Activated CD4-positive, alpha-beta T cell treated with anti-CD3 and anti-CD28 coated beads, Interleukin-2, amount 50 U/mL, for 48 hours (primary cell): ENCODE data around the gene SIGLEC10.

Experiments used
- DNase-seq, 2 experiments: peaks; one replicate each; pipeline ENCODE4 v3.0.0-alpha.2; 2020

Gene SIGLEC10

GRCh38 chr19:51394050-51394836 is 23.2 kb downstream of the SIGLEC10 start:
- peak; percentile 94 to 96 for DNase-seq

GRCh38 chr19:51392701-51393100 is 24.7 kb downstream of the SIGLEC10 start:
- no peak for DNase-seq

DNA sequence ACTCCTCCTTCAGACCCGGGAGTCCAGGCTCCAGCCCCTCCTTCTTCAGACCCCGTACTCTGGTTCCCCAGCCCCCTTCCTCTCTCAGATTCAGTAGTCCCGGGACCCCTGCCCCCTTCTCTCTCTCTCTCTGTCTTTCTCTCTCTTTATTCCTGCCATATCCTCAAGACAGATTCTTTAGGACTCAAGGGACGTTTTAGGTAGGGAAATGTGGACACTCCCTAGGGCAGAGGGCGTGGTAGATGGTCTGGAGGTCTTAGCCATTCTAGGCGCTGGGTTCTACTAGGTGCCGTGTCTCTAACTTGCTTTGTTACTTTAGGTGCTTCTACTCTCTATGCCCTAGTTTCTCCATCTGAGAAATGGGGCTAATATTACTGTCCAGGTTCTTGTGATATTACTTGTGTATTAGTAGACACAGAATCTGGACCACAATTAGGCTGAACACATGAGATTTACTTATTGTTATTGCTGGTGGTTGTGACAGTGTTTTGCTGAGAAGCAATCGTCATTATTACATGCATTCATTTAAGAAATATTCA is 26.3 kb downstream of the SIGLEC10 start:
- no peak for DNase-seq

- no peak for DNase-seq
Observed at GRCh38 chr19:51389143-51389542, 28.3 kb downstream of the SIGLEC10 start.

DNA sequence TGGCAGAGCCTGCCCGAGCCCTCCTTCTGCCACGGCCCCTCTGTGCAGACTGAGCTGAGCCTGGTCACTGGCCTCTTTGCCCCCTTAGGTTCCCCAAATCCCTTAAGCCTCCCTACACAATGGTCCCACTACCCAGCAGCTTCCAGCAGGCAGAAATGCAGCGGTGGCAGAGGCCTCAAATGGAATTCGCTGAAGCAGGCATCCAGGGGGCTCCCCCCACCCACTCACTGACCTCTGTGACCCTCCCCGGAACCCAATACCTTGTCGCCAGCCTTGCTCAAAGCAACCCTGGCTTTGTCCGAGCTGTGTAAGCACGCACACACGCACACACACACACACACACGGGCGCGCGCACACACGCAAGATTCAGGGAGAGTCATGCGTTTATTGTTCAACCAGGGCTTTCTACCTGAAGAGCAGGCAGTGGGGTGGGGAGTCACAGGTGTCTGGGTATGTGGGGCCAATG is 29.5 kb downstream of the SIGLEC10 start, which contains the start of gene LIM2:
TSS of gene LIM2 (minus strand) at position 51 of the 466 bp plus-strand sequence. CDS start 531 bp downstream, outside the sequence.
- no peak for DNase-seq

- no peak for DNase-seq
Observed at GRCh38 chr19:51386882-51387520, 30.4 kb downstream of the SIGLEC10 start.

GRCh38 chr19:51382004-51382403 is 35.4 kb downstream of the SIGLEC10 start:
- no peak for DNase-seq

GRCh38 chr19:51380379-51380778 is 37.1 kb downstream of the SIGLEC10 start:
- DNase-seq = no peak

- DNase-seq = no peak
Observed at GRCh38 chr19:51377422-51377821, 40.0 kb downstream of the SIGLEC10 start.

GRCh38 chr19:51375504-51376221 is 41.8 kb downstream of the SIGLEC10 start:
- peak; percentile 68 to 77 for DNase-seq

DNA sequence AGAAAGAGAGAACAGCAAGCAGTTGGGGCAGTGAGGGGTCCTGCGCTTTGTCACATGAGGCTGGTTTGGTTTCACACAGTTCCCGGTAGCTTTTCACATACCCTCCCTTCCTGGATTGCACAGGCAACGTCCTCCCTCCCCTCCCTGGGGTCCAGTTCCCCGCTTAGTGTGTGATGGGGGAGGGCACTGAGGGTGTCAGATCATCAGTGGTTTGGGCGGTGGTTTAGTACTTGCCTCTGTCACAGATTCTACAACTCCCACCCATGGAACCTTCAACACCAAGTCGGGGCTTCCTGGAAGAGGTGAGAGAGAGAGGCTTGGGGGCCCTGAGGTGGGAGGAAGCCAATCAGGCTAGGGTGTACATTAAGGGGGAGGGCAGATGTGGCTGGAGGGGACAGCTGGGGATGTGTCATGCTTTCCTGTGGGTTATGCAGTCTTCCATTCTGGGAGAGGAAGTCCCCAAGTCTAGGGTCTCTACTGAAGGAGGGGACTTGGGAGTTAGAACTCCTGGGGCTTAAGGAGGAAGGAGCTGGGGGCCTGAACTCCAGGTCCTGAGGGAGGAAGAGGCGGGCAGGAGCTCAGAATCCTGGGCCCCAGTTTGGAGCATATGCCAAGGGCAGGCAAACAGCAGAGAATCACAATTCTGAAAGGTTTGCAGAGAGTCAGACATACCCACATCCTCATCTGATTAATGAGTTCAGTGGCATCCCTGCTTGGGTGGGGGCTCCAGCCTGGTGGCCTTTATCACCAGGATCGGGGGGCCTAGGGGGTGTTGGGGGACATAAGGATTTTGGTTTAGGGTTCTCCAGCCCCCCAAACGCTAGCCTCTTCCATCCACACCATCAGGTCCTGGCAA is 44.6 kb downstream of the SIGLEC10 start, which contains the start of gene NKG7:
TSS of gene NKG7 (minus strand) at position 6 of the 856 bp plus-strand sequence. CDS start 119 bp downstream, outside the sequence.
- DNase-seq = peak; percentile 84 to 88

DNA sequence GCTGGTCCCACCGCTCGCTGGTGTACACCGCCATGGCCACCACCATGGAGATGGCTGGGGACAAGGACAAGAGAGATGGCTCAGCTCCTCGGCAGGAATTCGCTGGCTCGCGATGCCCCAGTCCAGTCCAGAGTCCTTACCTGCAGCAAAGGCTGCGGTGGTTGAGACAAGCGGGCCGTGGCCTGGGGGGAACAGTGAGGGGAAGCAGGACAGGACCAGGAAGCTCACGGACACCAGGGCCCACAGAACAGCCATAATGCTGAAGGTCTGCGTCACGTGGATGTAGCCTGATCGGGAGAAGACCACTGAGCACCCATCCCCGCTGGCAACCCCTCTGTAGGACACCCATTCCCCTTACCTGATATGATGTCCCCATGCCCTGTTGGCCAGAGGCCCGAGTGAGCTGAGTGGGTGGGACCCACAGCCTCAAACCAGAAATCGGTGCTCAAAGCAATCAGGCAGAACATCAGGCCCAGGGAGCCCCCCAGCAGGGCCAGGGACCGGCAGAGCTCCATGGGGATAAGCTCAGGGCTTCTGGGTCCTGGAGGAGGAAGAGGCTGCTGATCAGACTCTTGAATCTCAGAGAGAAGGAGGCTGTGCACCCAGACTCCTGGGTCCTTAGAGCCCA is 45.3 kb downstream of the SIGLEC10 start:
- DNase-seq = no peak

GRCh38 chr19:51371186-51371690 is 46.2 kb downstream of the SIGLEC10 start:
- no peak for DNase-seq

GRCh38 chr19:51370230-51370629 is 47.2 kb downstream of the SIGLEC10 start:
- no peak for DNase-seq

- peak in 1 of 2 experiments; percentile 23 for DNase-seq
Observed at GRCh38 chr19:51368366-51369282, 48.8 kb downstream of the SIGLEC10 start, which contains the start of gene CLDND2. Gene CLDND2 (minus strand): TSS chr19:51369003. CDS start chr19:51368577, 426 bp downstream.

GRCh38 chr19:51367565-51368365 is 49.7 kb downstream of the SIGLEC10 start:
- DNase-seq = peak; percentile 100

DNA sequence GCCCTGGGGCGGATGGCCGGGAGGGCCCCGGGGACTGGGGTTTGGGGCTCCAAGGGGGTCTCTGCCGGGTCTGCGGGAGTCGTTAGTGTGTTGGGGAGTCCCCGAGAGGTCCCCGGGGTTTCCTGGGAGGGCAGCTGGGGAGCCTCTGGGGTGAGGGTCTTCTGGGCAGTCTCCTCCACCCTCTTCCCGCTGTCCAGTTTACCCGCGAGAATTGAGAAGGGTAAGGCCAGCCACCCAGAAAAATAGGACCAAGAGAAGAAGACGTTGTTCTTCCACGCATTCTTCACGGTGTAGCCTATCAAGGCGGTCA is 50.2 kb downstream of the SIGLEC10 start:
- DNase-seq = peak; percentile 45 to 58

- peak; percentile 97 for DNase-seq
Observed at GRCh38 chr19:51366389-51367254, 50.8 kb downstream of the SIGLEC10 start.
